ENCODE data around the gene HCFC1R1.

DNA sequence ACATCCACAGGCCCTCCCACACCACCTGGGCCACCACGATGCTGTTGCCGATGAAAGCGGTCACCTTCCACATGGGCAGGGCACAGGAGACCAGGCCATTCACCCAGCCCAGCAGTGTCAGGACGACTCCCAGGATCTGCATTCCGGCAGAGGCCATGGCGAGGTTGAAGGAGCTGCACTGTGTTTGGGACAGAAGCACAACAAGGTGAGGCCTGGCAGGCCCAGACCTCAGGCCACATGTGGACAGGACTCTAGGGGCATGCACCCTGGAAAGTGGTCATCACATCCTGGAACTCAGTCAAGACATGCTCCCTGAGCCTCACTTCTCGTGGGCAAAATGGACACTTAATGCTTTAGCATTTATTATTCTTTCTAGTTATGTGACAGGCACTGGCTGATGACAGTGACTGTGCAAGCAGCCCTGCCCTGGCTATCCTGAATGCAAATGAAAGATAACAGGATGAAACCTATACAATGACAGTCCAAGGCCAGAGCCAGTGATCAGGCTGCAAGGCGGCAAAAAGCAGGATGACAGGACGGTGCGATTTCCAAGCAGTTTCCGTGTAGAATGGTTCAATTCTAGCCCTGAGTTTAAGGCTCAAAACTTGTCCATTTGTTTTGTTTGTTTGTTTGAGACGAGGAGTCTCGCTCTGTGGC, 7.7 kb downstream of the HCFC1R1 start:
- no peak for TF ChIP-seq IRF1 (CRISPR knock-in tag; IDR thresholded peaks at IDR 0.05)
- TF ChIP-seq, protein P1, sequence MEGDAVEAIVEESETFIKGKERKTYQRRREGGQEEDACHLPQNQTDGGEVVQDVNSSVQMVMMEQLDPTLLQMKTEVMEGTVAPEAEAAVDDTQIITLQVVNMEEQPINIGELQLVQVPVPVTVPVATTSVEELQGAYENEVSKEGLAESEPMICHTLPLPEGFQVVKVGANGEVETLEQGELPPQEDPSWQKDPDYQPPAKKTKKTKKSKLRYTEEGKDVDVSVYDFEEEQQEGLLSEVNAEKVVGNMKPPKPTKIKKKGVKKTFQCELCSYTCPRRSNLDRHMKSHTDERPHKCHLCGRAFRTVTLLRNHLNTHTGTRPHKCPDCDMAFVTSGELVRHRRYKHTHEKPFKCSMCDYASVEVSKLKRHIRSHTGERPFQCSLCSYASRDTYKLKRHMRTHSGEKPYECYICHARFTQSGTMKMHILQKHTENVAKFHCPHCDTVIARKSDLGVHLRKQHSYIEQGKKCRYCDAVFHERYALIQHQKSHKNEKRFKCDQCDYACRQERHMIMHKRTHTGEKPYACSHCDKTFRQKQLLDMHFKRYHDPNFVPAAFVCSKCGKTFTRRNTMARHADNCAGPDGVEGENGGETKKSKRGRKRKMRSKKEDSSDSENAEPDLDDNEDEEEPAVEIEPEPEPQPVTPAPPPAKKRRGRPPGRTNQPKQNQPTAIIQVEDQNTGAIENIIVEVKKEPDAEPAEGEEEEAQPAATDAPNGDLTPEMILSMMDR (IDR thresholded peaks at IDR 0.05), result no peak
- TF ChIP-seq GABPB1 (CRISPR knock-in tag; IDR thresholded peaks at IDR 0.05), result no peak
- TF ChIP-seq ESRRA (CRISPR knock-in tag; IDR thresholded peaks at IDR 0.05; ENCODE audit: borderline replicate concordance), result no peak
- no peak for TF ChIP-seq ZSCAN18 (CRISPR knock-in tag; IDR thresholded peaks at IDR 0.05)
- no peak for TF ChIP-seq CREB1 (CRISPR knock-in tag; IDR thresholded peaks at IDR 0.05)
- TF ChIP-seq ZNF317 (CRISPR knock-in tag; IDR thresholded peaks at IDR 0.05; ENCODE audit: borderline replicate concordance, low read depth), result no peak
- TF ChIP-seq, protein P2, sequence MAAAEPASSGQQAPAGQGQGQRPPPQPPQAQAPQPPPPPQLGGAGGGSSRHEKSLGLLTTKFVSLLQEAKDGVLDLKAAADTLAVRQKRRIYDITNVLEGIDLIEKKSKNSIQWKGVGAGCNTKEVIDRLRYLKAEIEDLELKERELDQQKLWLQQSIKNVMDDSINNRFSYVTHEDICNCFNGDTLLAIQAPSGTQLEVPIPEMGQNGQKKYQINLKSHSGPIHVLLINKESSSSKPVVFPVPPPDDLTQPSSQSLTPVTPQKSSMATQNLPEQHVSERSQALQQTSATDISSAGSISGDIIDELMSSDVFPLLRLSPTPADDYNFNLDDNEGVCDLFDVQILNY (CRISPR knock-in tag; IDR thresholded peaks at IDR 0.05), result no peak
- TF ChIP-seq, protein P3, sequence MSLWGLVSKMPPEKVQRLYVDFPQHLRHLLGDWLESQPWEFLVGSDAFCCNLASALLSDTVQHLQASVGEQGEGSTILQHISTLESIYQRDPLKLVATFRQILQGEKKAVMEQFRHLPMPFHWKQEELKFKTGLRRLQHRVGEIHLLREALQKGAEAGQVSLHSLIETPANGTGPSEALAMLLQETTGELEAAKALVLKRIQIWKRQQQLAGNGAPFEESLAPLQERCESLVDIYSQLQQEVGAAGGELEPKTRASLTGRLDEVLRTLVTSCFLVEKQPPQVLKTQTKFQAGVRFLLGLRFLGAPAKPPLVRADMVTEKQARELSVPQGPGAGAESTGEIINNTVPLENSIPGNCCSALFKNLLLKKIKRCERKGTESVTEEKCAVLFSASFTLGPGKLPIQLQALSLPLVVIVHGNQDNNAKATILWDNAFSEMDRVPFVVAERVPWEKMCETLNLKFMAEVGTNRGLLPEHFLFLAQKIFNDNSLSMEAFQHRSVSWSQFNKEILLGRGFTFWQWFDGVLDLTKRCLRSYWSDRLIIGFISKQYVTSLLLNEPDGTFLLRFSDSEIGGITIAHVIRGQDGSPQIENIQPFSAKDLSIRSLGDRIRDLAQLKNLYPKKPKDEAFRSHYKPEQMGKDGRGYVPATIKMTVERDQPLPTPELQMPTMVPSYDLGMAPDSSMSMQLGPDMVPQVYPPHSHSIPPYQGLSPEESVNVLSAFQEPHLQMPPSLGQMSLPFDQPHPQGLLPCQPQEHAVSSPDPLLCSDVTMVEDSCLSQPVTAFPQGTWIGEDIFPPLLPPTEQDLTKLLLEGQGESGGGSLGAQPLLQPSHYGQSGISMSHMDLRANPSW (CRISPR knock-in tag; conservative IDR thresholded peaks at IDR 0.05; ENCODE audit: low read depth), result no peak
